ENCODE results near the gene NENF.
"Not testable (repeated sequence)": the region's sequence is repeated elsewhere in the genome, so short reads cannot be mapped to it uniquely, and the experiment has no call there.

NENF gene

GRCh38 chr1:212432661-212433576 is at the start of gene NENF:
TSS of gene NENF (plus strand) at chr1:212432920. CDS start at chr1:212432944, 24 bp downstream.
- H3K4me3 ChIP-seq (ENCODE audit: low read depth, low read length), result peak within 1 kb of the TSS; percentile 72
- DNase-seq (ENCODE audit: low read depth), result peak; percentile 48

- no peak overlapping the region for H3K4me3 ChIP-seq (ENCODE audit: low read depth, low read length)
Measured at GRCh38 chr1:212386029-212386428, 46.7 kb upstream of the NENF start.

GRCh38 chr1:212388985-212389716 is 43.6 kb upstream of the NENF start:
- no peak for DNase-seq (ENCODE audit: low read depth)
- H3K4me3 ChIP-seq (ENCODE audit: low read depth, low read length), result no peak overlapping the region

More at GRCh38 chr1:212386029-212386428, 46.7 kb upstream of the NENF start:
- DNase-seq (ENCODE audit: low read depth), result no peak

- DNase-seq (ENCODE audit: low read depth); H3K4me3 ChIP-seq (ENCODE audit: low read depth, low read length): not testable (repeated sequence)
Measured at GRCh38 chr1:212395678-212396437, 36.9 kb upstream of the NENF start.

GRCh38 chr1:212396638-212397037 is 36.1 kb upstream of the NENF start:
- DNase-seq (ENCODE audit: low read depth), result no peak
- no peak overlapping the region for H3K4me3 ChIP-seq (ENCODE audit: low read depth, low read length)

- H3K4me3 ChIP-seq (ENCODE audit: low read depth, low read length), result no peak overlapping the region
- DNase-seq (ENCODE audit: low read depth), result no peak
Measured at GRCh38 chr1:212397171-212397570, 35.5 kb upstream of the NENF start.

- no peak overlapping the region for H3K4me3 ChIP-seq (ENCODE audit: low read depth, low read length)
- no peak for DNase-seq (ENCODE audit: low read depth)
Measured at GRCh38 chr1:212401042-212401441, 31.7 kb upstream of the NENF start.

GRCh38 chr1:212401838-212402582 is 30.7 kb upstream of the NENF start:
- DNase-seq (ENCODE audit: low read depth), result peak; percentile 16
- no peak overlapping the region for H3K4me3 ChIP-seq (ENCODE audit: low read depth, low read length)

GRCh38 chr1:212402666-212403321 is 29.9 kb upstream of the NENF start:
- DNase-seq (ENCODE audit: low read depth), result no peak
- H3K4me3 ChIP-seq (ENCODE audit: low read depth, low read length), result no peak overlapping the region

- DNase-seq (ENCODE audit: low read depth), result no peak
- H3K4me3 ChIP-seq (ENCODE audit: low read depth, low read length), result no peak overlapping the region
Measured at GRCh38 chr1:212410231-212410820, 22.4 kb upstream of the NENF start.

GRCh38 chr1:212412374-212412773 is 20.3 kb upstream of the NENF start:
- no peak for DNase-seq (ENCODE audit: low read depth)
- no peak overlapping the region for H3K4me3 ChIP-seq (ENCODE audit: low read depth, low read length)

- H3K4me3 ChIP-seq (ENCODE audit: low read depth, low read length), result peak overlapping the region; percentile 75
- DNase-seq (ENCODE audit: low read depth), result no peak
Measured at GRCh38 chr1:212413902-212414327, 18.8 kb upstream of the NENF start.

- H3K4me3 ChIP-seq (ENCODE audit: low read depth, low read length), result peak within 1 kb of the TSS; percentile 75
- peak; percentile 45 for DNase-seq (ENCODE audit: low read depth)
Measured at GRCh38 chr1:212414328-212415106, 18.2 kb upstream of the NENF start, which contains the start of gene PACC1. TSS of gene PACC1 (minus strand) at chr1:212414886. CDS start at chr1:212414757, 129 bp downstream.

- no peak for DNase-seq (ENCODE audit: low read depth)
- H3K4me3 ChIP-seq (ENCODE audit: low read depth, low read length), result peak overlapping the region; percentile 75
Measured at GRCh38 chr1:212415107-212415841, 17.4 kb upstream of the NENF start.

GRCh38 chr1:212421165-212421564 is 11.6 kb upstream of the NENF start:
- H3K4me3 ChIP-seq (ENCODE audit: low read depth, low read length), result no peak overlapping the region
- DNase-seq (ENCODE audit: low read depth), result no peak

- DNase-seq (ENCODE audit: low read depth), result no peak
- no peak overlapping the region for H3K4me3 ChIP-seq (ENCODE audit: low read depth, low read length)
Measured at GRCh38 chr1:212423879-212424278, 8.8 kb upstream of the NENF start.

GRCh38 chr1:212428496-212428895 is 4.2 kb upstream of the NENF start:
- peak; percentile 16 for DNase-seq (ENCODE audit: low read depth)
- H3K4me3 ChIP-seq (ENCODE audit: low read depth, low read length), result no peak overlapping the region

Measured in skeletal muscle cell (primary cell).